ENCODE data around the gene HYLS1. TPM values are rescaled to one million over a fixed set of nuclear protein-coding genes. Genes with fewer than 3 reads are reported as not detected.
"Not testable (repeated sequence)": the region's sequence is repeated elsewhere in the genome, so short reads cannot be mapped to it uniquely, and the experiment has no call there.

Gene HYLS1
- total RNA-seq, 4 donors from 2014 or later, result 4.2 to 9.8 (median 6.4) TPM

DNA sequence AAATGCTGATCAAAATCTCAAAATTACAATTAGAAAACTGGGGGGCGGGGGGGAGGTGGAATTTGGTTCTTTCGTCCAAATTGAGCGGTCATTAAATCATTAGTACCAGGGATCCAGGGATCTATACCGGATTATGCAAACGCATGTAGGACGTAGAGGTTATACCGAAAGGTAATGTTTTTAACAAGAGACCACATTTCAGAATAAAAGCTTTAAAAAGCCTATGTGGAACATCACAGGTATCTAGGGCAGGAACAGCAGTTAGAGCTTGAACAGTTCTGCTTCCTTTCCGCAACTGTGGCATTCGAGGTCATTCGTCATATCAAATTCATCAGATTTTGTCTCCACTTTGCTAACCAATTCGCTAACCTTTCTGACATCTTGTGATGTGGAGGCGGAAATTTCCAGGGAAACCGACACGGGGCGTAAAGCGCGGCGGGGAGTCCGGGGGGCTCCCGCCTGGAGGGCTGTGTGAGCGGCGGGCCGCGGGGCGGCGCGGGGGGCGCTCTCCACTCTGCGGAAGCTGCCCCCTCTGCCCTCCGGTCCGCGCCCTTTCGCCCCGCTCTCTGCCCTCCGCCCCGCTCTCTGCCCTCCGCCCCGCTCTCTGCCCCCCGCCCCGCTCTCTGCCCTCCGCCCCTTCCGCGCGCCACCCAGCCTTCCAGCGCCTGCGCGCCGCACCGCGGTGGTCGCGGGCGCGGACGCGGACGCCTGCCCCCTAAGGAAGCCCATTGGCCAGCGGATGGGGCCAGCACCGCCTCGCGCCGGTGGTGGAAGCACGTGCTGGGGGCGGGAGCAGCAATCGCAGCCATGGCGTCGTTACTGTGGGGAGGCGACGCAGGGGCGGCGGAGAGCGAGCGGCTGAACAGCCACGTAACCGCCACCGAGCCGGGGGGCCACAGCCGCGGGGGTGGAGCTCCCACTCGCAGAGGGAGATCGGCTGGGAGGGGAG, 16.5 kb downstream of the HYLS1 start, which contains the start of gene DDX25:
DDX25 (plus strand) TSS at position 798 of the 949 bp plus-strand sequence; CDS start at position 808, 10 bp downstream.
- no peak for ATAC-seq
- peaks cover 37% of the 10 kb centered on the region for H3K27me3 ChIP-seq
- TF ChIP-seq, protein P1, sequence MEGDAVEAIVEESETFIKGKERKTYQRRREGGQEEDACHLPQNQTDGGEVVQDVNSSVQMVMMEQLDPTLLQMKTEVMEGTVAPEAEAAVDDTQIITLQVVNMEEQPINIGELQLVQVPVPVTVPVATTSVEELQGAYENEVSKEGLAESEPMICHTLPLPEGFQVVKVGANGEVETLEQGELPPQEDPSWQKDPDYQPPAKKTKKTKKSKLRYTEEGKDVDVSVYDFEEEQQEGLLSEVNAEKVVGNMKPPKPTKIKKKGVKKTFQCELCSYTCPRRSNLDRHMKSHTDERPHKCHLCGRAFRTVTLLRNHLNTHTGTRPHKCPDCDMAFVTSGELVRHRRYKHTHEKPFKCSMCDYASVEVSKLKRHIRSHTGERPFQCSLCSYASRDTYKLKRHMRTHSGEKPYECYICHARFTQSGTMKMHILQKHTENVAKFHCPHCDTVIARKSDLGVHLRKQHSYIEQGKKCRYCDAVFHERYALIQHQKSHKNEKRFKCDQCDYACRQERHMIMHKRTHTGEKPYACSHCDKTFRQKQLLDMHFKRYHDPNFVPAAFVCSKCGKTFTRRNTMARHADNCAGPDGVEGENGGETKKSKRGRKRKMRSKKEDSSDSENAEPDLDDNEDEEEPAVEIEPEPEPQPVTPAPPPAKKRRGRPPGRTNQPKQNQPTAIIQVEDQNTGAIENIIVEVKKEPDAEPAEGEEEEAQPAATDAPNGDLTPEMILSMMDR (IDR thresholded peaks at IDR 0.05), result no peak
- TF ChIP-seq POLR2A (IDR thresholded peaks at IDR 0.05) (no peak), EP300 (IDR thresholded peaks at IDR 0.05) (no peak), POLR2AphosphoS5 (IDR thresholded peaks at IDR 0.05) (no peak)
- 2 to 12% methylated on average over 8 to 16 of the region's 81 CpGs for WGBS, 2 donors (ENCODE audit: low coverage in 1 of 2)
- no peak within 1 kb of the TSS for H3K27ac ChIP-seq
- peaks cover 0 to 15% of the 10 kb centered on the region in 2 donors for H3K36me3 ChIP-seq
- peak within 1 kb of the TSS; percentile 52 to 100 for H3K4me3 ChIP-seq
- peaks cover 0 to 31% (median 16%) of the 10 kb centered on the region in 3 donors for H3K4me1 ChIP-seq
- no peaks in the 10 kb centered on the region for H3K9me3 ChIP-seq

DNA sequence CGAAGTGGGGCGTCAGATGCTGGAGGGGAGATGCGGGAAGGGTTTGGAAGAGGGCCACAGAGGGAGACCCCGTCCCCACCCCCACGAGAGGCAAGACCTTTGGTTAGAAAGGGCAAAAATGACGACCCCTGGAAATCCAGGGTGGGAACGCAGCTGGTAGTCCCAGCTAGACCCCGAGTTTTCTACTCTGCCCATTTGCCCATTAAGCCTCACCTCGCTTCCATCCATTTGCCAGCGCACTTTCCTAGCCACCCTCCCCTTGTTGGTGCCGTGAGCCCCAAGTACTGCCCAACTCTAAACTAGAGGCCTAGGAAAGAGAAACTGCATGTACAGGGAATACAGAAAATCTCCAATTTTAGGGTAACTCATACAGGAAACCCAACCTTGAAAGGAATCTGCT, 17.2 kb downstream of the HYLS1 start:
- Histone ChIP-seq H3K4me3 (peak overlapping the region in 1 of 2 donors; percentile 52), H3K27ac (no peak overlapping the region), H3K9me3 (no peaks in the 10 kb centered on the region), H3K36me3 (peaks cover 0 to 8% of the 10 kb centered on the region in 2 donors), H3K27me3 (peaks cover 43% of the 10 kb centered on the region), H3K4me1 (peaks cover 0 to 31% (median 16%) of the 10 kb centered on the region in 3 donors)
- TF ChIP-seq, protein P1 (IDR thresholded peaks at IDR 0.05), result no peak
- TF ChIP-seq EP300 (IDR thresholded peaks at IDR 0.05), result no peak
- no peak for TF ChIP-seq POLR2AphosphoS5 (IDR thresholded peaks at IDR 0.05)
- no peak for TF ChIP-seq POLR2A (IDR thresholded peaks at IDR 0.05)
- 41% methylated on average over 8 of the region's 11 CpGs; no CpG with 5 or more reads in 1 of the 2 donors for WGBS, 2 donors (ENCODE audit: low coverage in 1 of 2)
- ATAC-seq, result no peak

DNA sequence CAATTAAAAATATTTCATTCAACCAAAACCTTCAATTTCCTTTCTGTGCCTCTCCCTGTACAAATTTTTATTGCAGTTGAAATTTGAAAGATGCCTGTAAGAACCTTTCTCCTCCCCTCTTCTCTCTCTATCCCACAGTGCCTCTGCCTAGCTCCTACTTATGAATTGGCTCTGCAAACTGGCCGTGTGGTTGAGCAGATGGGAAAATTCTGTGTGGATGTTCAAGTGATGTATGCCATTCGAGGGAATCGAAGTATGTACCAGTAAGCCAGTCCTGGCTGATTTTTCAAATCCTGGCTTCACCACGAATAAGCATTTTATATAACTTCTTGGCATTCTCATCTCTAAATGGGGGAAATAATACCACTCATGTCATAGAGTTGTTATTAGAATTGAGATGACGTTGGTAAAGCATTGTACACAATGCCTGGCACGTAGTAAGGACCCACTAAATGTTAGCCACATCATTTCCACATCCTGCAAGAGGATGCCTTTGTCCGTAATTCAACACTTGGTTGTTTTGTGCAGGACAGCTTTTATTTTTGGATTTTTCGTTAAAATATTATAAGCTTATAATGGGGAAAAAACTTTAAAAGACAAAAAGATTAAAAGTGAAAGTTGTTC, 22.9 kb downstream of the HYLS1 start:
- 60 to 65% methylated on average over 8 of the region's 8 CpGs for WGBS, 2 donors (ENCODE audit: low coverage in 1 of 2)
- TF ChIP-seq EP300 (IDR thresholded peaks at IDR 0.05) (no peak), POLR2AphosphoS5 (IDR thresholded peaks at IDR 0.05) (no peak)
- ATAC-seq, result no peak

DNA sequence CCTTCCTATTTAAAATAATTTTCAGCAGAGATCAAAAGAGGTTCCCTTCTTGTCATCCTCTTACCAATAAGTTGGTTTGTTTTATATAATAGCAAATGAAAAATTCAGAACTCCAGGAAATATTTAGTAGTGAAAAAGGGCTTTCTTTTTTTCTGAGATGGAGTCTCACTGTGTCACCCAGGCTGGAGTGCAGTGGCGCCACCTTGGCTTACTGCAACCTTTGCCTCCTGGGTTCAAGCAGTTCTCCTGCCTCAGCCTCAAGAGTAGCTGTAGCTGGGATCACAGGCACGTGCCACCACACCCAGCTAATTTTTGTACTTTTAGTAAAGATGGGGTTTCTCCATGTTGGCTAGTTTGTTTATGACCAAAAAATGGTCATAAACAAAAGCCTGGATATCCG, 27.1 kb downstream of the HYLS1 start:
- H3K27ac ChIP-seq, H3K36me3 ChIP-seq, H3K4me1 ChIP-seq, H3K4me3 ChIP-seq, H3K9me3 ChIP-seq, ATAC-seq: not testable (repeated sequence)
- H3K27me3 ChIP-seq, result peaks cover 36% of the 10 kb centered on the region
- 61 to 86% methylated on average over 2 to 3 of the region's 3 CpGs for WGBS, 2 donors (ENCODE audit: low coverage in 1 of 2)

More for the DNA sequence above, 22.9 kb downstream of the HYLS1 start:
- no peaks in the 10 kb centered on the region for H3K36me3 ChIP-seq
- H3K27ac ChIP-seq, result no peak overlapping the region
- peaks cover 29% of the 10 kb centered on the region for H3K27me3 ChIP-seq
- H3K4me3 ChIP-seq, result no peak overlapping the region
- no peaks in the 10 kb centered on the region for H3K4me1 ChIP-seq
- no peaks in the 10 kb centered on the region for H3K9me3 ChIP-seq

DNA sequence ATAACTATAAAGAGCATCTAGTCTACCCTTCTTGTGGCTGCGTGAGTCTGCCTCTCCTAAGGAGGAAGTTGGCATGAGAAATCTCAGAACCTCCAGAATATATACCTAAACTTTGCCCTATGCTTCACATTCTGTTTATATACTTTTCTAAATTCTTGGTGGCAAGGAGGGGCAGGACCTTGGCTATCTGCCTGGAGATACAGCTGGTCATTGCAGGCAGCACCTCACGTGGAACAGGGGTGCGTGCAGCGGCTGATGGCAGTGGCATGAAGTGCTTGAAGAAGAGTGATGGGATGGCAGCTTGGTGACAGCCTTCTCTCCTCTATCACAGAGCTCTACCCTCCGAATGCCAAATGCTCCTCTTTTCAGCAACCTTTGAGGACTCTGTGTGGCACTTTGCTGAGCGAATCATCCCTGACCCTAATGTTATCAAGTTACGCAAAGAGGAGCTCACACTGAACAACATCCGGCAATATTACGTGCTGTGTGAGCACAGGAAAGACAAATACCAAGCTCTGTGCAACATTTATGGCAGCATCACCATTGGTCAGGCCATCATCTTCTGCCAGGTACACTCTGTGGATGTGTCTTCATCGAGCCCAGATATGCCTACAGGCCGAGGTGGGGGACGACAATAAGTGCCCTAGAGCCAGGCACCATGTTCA, 29.3 kb downstream of the HYLS1 start:
- no peak for TF ChIP-seq POLR2A (IDR thresholded peaks at IDR 0.05)
- no peak for TF ChIP-seq POLR2AphosphoS5 (IDR thresholded peaks at IDR 0.05)
- TF ChIP-seq, protein P1 (IDR thresholded peaks at IDR 0.05), result no peak
- no peak for TF ChIP-seq EP300 (IDR thresholded peaks at IDR 0.05)
- no peak overlapping the region for H3K27ac ChIP-seq
- H3K9me3 ChIP-seq, result no peaks in the 10 kb centered on the region
- H3K4me1 ChIP-seq, result no peaks in the 10 kb centered on the region
- no peaks in the 10 kb centered on the region for H3K36me3 ChIP-seq
- ATAC-seq, result no peak
- 83 to 85% methylated on average over 5 to 8 of the region's 12 CpGs for WGBS, 2 donors (ENCODE audit: low coverage in 1 of 2)
- no peak overlapping the region for H3K4me3 ChIP-seq
- H3K27me3 ChIP-seq, result peaks cover 45% of the 10 kb centered on the region
